WTC11 (cell line): ENCODE data around the gene DYNLRB1. TPM values are rescaled to one million over a fixed set of nuclear protein-coding genes. Genes with fewer than 3 reads are reported as not detected.

Source experiments
- ATAC-seq: fragments of 200-7000 bp; cut with Tn5 transposase; 2 replicates; pipeline ENCODE4 v1.10.0; 2021; ENCODE audit warnings: mild to moderate bottlenecking, moderate library complexity
- CTCF ChIA-PET: fragments of 300-600 bp; sonication (Branson Sonifier 250); formaldehyde crosslinking; loops from one replicate; lab custom pipeline; 2021; ENCODE audit warnings: antibody characterized with exemption; lab: Charles Lee
- POLR2A ChIA-PET: fragments of 350-600 bp; sonication (Branson Sonifier 250); formaldehyde crosslinking; loops from one replicate; lab custom pipeline; 2021; ENCODE audit warnings: antibody characterized with exemption; lab: Charles Lee
- DNase-seq: peaks from one replicate; pipeline ENCODE4 v3.0.0; 2021; ENCODE audit warnings: low spot score
- H3K27ac Mint-ChIP-seq: 2 replicates; pipeline ENCODE4 v1.8.0; 2021; ENCODE audit warnings: mixed read lengths
- H3K27me3 Mint-ChIP-seq: 2 replicates; pipeline ENCODE4 v1.8.0; 2021; ENCODE audit warnings: low read depth, mild to moderate bottlenecking, moderate library complexity, mixed read lengths
- H3K36me3 Mint-ChIP-seq: 2 replicates; pipeline ENCODE4 v1.8.0; 2021; ENCODE audit warnings: mixed read lengths
- H3K4me1 Mint-ChIP-seq: 2 replicates; pipeline ENCODE4 v1.8.0; 2022; ENCODE audit warnings: mixed read lengths
- H3K4me3 Mint-ChIP-seq: 2 replicates; pipeline ENCODE4 v1.8.0; 2021; ENCODE audit warnings: mild to moderate bottlenecking, moderate library complexity, mixed read lengths
- H3K9me3 Mint-ChIP-seq: 2 replicates; pipeline ENCODE4 v1.8.0; 2021; ENCODE audit warnings: mixed read lengths
- CREB1 ChIP-seq: sonication (generic); formaldehyde crosslinking; IDR thresholded peaks from 2 replicates; pipeline ENCODE4 v1.8.0; 2023; ENCODE audit warnings: mild to moderate bottlenecking, missing genetic modification reagents
- ELF4 ChIP-seq: sonication (generic); formaldehyde crosslinking; IDR thresholded peaks from 2 replicates; pipeline ENCODE4 v1.8.1; 2022; ENCODE audit warnings: low read depth, mild to moderate bottlenecking, moderate library complexity, missing genetic modification reagents
- FOXP1 ChIP-seq: sonication (generic); formaldehyde crosslinking; IDR thresholded peaks from 2 replicates; pipeline ENCODE4 v1.8.0; 2022; ENCODE audit warnings: missing genetic modification reagents, mild to moderate bottlenecking, moderate library complexity, borderline replicate concordance
- MXD4 ChIP-seq: fragments of 250-450 bp; sonication (Bioruptor Pico); IDR thresholded peaks from 2 replicates; pipeline ENCODE4 v1.8.0; 2021; ENCODE audit warnings: mild to moderate bottlenecking, moderate library complexity, borderline replicate concordance
- NFE2L1 ChIP-seq: sonication (generic); formaldehyde crosslinking; IDR thresholded peaks from 2 replicates; pipeline ENCODE4 v1.8.1; 2023; ENCODE audit warnings: missing genetic modification reagents
- NFYB ChIP-seq: sonication (generic); formaldehyde crosslinking; conservative IDR thresholded peaks from 2 replicates; pipeline ENCODE4 v1.8.0; 2022; ENCODE audit warnings: low read depth, missing genetic modification reagents
- NR2C2 ChIP-seq: sonication (generic); formaldehyde crosslinking; IDR thresholded peaks from 2 replicates; pipeline ENCODE4 v1.8.0; 2022; ENCODE audit warnings: mild to moderate bottlenecking, missing genetic modification reagents
- OVOL2 ChIP-seq: fragments of 250-450 bp; sonication (Bioruptor Pico); IDR thresholded peaks from 2 replicates; pipeline ENCODE4 v1.9.0; 2021; ENCODE audit warnings: mild to moderate bottlenecking, borderline replicate concordance
- PRRX2 ChIP-seq: fragments of 250-450 bp; sonication (Bioruptor Pico); IDR thresholded peaks from 2 replicates; pipeline ENCODE4 v1.8.0; 2021; ENCODE audit warnings: mild to moderate bottlenecking
- RORB ChIP-seq: fragments of 250-450 bp; sonication (Bioruptor Pico); IDR thresholded peaks from 2 replicates; pipeline ENCODE4 v1.9.0; 2021; ENCODE audit warnings: mild to moderate bottlenecking
- SMAD3 ChIP-seq: sonication (generic); formaldehyde crosslinking; IDR thresholded peaks from 2 replicates; pipeline ENCODE4 v1.8.0; 2022; ENCODE audit warnings: missing genetic modification reagents, mild to moderate bottlenecking, borderline replicate concordance
- TEAD4 ChIP-seq: sonication (generic); formaldehyde crosslinking; IDR thresholded peaks from 2 replicates; pipeline ENCODE4 v1.8.0; 2022; ENCODE audit warnings: mild to moderate bottlenecking, missing genetic modification reagents
- ZNF263 ChIP-seq: sonication (generic); formaldehyde crosslinking; IDR thresholded peaks from 2 replicates; pipeline ENCODE4 v1.8.1; 2022; ENCODE audit warnings: low read depth, mild to moderate bottlenecking, moderate library complexity, missing genetic modification reagents
- total RNA-seq: library from RNA; stranded (reverse); gene quantifications from 3 replicates; pipeline ENCODE4 v1.2.3, GENCODE V29; 2021
- TF ChIP-seq, protein P1 (sequence below): fragments of 250-450 bp; sonication (Bioruptor Pico); conservative IDR thresholded peaks from 2 replicates; pipeline ENCODE4 v1.9.0; 2021; ENCODE audit warnings: mild to moderate bottlenecking
- TF ChIP-seq, protein P2 (sequence below): sonication (generic); formaldehyde crosslinking; IDR thresholded peaks from 2 replicates; pipeline ENCODE4 v1.8.0; 2023; ENCODE audit warnings: missing genetic modification reagents, mild to moderate bottlenecking, borderline replicate concordance
- TF ChIP-seq, protein P3 (sequence below): sonication (generic); formaldehyde crosslinking; IDR thresholded peaks from 2 replicates; pipeline ENCODE4 v1.8.0; 2023; ENCODE audit warnings: missing genetic modification reagents
- TF ChIP-seq, protein P4 (sequence below): sonication (generic); formaldehyde crosslinking; conservative IDR thresholded peaks from 2 replicates; pipeline ENCODE4 v1.8.1; 2022; ENCODE audit warnings: mild to moderate bottlenecking, missing genetic modification reagents
- TF ChIP-seq, protein P5 (sequence below): fragments of 250-450 bp; sonication (Bioruptor Pico); IDR thresholded peaks from 2 replicates; pipeline ENCODE4 v1.9.0; 2021; ENCODE audit warnings: mild to moderate bottlenecking
- TF ChIP-seq, protein P6 (sequence below): sonication (generic); formaldehyde crosslinking; IDR thresholded peaks from 2 replicates; pipeline ENCODE4 v1.8.0; 2022; ENCODE audit warnings: mild to moderate bottlenecking, missing genetic modification reagents

DYNLRB1 gene
- total RNA-seq, 1 experiment from 2014 or later: 99.3 TPM

DNA sequence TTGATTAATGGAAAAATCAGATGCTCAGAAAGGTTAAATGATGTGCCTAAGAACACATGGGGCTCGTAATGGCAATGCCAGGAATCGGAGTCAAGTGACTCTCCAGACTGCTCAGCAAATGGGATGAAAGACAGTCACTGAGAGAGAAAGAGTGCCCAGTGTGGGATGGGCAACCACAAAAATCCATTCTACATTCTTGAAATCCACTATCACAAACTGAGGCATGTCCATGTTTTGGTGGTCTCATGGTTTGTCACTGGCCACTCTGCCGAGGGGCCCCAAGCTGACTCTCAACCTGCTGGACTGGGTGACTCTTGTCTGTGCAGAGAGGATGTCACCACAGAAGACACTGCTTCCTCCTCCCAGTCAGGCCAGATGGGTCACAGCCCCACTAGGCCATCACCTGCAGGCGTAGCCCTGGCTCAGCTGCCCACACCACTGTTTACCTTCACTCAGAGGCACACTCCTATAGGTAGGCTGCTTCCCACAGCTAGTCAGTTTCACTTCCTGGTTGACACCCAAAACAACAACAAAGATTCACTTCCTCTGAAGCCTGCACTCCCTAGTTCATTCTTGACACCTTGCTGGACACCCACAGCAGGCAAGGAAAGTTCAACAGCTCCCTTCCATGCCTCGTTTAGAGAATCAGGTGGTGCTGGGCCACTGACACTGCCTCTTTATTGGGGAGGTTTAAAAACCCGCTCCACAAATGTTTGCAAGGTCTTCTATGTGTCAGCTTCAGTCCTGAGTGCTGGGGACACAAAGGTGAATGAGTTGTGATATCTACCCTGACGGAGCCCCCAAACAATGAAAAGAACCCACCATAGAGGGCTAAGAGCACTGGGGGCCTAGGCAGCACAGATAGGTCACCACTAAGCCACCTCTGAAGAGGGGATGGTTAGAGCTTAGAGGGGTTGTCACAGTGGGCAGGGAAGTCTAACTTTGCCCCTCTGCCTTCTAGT, 64.0 kb downstream of the DYNLRB1 start:
- DNase-seq: no peak
- no peak for ATAC-seq
- no peaks in the 10 kb centered on the region for H3K9me3 Mint-ChIP-seq
- POLR2A ChIA-PET: no interaction called here
- H3K27ac Mint-ChIP-seq: no peak overlapping the region
- CTCF ChIA-PET: interaction anchor here (1.1 kb wide), 1 partner anchor 17 kb away, joined by 4 read pairs; no protein-coding TSS in a partner anchor
- peaks cover 3% of the 10 kb centered on the region; the same call in 1 of the 2 replicates for H3K36me3 Mint-ChIP-seq
- no peaks in the 10 kb centered on the region for H3K4me1 Mint-ChIP-seq
- no peak overlapping the region for H3K4me3 Mint-ChIP-seq
- no peaks in the 10 kb centered on the region for H3K27me3 Mint-ChIP-seq
- TF ChIP-seq, protein P1, sequence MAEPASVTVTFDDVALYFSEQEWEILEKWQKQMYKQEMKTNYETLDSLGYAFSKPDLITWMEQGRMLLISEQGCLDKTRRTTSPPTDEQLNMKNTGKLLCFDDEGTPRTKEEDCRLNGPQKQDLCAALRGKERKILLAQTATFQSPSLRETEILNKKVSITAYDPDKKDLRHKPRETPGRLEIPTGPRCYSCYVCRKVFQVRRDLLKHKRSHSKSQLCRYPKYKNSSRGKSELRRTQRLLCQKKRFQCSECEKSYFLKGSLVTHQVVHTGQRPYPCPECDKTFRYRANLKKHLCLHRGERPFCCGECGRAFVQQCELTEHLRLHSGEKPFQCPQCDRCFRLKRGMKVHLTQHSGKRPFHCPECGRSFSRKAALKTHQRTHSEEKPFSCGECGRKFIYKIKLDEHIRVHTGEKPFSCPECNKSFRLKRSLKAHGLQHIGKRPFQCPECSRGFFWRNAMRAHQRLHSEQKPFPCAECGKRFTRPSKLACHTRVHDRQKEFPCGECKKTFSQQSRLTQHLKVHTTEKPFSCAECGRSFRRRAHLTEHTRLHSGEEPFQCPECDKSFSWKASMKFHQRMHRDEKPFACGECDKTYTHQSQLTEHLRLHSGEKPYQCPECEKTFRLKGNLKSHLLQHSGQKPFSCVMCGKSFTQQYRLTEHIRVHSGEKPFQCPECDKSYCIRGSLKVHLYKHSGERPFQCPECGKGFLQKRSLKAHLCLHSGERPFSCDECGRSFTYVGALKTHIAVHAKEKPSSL (CRISPR knock-in tag): no peak
- TF ChIP-seq NR2C2 (no peak), TEAD4 (CRISPR knock-in tag) (no peak), OVOL2 (CRISPR knock-in tag) (no peak), ELF4 (CRISPR knock-in tag) (no peak), MXD4 (CRISPR knock-in tag) (no peak), NFE2L1 (CRISPR knock-in tag) (no peak), PRRX2 (no peak), RORB (CRISPR knock-in tag) (no peak), ZNF263 (CRISPR knock-in tag) (no peak)
- TF ChIP-seq, protein P2, sequence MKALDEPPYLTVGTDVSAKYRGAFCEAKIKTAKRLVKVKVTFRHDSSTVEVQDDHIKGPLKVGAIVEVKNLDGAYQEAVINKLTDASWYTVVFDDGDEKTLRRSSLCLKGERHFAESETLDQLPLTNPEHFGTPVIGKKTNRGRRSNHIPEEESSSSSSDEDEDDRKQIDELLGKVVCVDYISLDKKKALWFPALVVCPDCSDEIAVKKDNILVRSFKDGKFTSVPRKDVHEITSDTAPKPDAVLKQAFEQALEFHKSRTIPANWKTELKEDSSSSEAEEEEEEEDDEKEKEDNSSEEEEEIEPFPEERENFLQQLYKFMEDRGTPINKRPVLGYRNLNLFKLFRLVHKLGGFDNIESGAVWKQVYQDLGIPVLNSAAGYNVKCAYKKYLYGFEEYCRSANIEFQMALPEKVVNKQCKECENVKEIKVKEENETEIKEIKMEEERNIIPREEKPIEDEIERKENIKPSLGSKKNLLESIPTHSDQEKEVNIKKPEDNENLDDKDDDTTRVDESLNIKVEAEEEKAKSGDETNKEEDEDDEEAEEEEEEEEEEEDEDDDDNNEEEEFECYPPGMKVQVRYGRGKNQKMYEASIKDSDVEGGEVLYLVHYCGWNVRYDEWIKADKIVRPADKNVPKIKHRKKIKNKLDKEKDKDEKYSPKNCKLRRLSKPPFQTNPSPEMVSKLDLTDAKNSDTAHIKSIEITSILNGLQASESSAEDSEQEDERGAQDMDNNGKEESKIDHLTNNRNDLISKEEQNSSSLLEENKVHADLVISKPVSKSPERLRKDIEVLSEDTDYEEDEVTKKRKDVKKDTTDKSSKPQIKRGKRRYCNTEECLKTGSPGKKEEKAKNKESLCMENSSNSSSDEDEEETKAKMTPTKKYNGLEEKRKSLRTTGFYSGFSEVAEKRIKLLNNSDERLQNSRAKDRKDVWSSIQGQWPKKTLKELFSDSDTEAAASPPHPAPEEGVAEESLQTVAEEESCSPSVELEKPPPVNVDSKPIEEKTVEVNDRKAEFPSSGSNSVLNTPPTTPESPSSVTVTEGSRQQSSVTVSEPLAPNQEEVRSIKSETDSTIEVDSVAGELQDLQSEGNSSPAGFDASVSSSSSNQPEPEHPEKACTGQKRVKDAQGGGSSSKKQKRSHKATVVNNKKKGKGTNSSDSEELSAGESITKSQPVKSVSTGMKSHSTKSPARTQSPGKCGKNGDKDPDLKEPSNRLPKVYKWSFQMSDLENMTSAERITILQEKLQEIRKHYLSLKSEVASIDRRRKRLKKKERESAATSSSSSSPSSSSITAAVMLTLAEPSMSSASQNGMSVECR (CRISPR knock-in tag): no peak
- TF ChIP-seq, protein P3, sequence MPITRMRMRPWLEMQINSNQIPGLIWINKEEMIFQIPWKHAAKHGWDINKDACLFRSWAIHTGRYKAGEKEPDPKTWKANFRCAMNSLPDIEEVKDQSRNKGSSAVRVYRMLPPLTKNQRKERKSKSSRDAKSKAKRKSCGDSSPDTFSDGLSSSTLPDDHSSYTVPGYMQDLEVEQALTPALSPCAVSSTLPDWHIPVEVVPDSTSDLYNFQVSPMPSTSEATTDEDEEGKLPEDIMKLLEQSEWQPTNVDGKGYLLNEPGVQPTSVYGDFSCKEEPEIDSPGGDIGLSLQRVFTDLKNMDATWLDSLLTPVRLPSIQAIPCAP: no peak
- TF ChIP-seq, protein P4, sequence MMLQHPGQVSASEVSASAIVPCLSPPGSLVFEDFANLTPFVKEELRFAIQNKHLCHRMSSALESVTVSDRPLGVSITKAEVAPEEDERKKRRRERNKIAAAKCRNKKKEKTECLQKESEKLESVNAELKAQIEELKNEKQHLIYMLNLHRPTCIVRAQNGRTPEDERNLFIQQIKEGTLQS (CRISPR knock-in tag): no peak

DNA sequence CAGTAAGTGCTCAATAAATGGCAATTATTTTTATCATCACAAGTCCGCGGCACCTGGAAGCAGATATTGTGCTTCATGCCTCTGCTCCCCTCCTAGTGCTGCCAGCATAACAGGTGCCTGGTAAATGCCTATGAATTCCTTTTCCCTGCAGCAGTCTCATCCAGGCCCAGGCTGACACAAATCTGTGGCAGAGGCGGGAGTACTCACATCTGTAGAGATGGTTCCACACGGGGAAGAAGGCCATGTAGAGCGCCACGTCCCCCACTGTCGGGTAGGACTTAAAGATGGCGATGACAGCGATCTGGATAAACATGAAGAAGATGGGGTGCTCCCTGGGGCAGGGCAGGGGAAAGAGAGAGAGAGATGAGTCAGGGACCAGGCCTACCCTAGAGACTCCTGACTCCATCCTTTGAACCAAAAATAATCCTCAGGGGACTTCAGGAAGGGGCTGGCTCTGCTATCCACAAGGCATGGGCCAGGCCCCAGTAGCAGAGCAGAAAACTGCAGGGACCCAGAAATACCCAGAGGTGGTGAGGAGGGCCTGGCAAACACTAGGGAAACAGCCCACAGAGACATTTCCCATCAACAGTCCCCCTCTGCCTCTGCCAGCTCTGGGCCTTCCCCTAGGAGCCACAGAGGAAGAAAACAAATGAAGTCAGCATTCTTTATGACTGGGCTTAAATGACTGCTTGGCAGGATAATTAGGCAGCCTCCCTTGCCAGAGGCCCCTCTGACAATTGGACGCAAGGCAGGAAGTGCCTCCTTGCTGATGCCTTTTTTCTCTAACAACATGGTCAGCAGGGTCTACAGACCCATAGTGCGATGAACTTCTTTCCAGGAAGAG, 65.3 kb downstream of the DYNLRB1 start:
- TF ChIP-seq CREB1 (no peak), SMAD3 (CRISPR knock-in tag) (no peak), FOXP1 (CRISPR knock-in tag) (no peak), NFYB (no peak)
- TF ChIP-seq, protein P5, sequence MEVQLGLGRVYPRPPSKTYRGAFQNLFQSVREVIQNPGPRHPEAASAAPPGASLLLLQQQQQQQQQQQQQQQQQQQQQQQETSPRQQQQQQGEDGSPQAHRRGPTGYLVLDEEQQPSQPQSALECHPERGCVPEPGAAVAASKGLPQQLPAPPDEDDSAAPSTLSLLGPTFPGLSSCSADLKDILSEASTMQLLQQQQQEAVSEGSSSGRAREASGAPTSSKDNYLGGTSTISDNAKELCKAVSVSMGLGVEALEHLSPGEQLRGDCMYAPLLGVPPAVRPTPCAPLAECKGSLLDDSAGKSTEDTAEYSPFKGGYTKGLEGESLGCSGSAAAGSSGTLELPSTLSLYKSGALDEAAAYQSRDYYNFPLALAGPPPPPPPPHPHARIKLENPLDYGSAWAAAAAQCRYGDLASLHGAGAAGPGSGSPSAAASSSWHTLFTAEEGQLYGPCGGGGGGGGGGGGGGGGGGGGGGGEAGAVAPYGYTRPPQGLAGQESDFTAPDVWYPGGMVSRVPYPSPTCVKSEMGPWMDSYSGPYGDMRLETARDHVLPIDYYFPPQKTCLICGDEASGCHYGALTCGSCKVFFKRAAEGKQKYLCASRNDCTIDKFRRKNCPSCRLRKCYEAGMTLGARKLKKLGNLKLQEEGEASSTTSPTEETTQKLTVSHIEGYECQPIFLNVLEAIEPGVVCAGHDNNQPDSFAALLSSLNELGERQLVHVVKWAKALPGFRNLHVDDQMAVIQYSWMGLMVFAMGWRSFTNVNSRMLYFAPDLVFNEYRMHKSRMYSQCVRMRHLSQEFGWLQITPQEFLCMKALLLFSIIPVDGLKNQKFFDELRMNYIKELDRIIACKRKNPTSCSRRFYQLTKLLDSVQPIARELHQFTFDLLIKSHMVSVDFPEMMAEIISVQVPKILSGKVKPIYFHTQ (CRISPR knock-in tag): no peak
- TF ChIP-seq, protein P6, sequence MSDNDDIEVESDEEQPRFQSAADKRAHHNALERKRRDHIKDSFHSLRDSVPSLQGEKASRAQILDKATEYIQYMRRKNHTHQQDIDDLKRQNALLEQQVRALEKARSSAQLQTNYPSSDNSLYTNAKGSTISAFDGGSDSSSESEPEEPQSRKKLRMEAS: no peak
- POLR2A ChIA-PET: interaction anchor here (0.6 kb wide), 1 partner anchor 448 kb away, joined by 5 read pairs; no protein-coding TSS in a partner anchor
- H3K27ac Mint-ChIP-seq: peak overlapping the region; percentile 3; the same call in 1 of the 2 replicates

More for the DNA sequence above, 65.3 kb downstream of the DYNLRB1 start:
- CTCF ChIA-PET: no interaction called here
- no peak for ATAC-seq
- no peak overlapping the region for H3K4me3 Mint-ChIP-seq
- no peaks in the 10 kb centered on the region for H3K4me1 Mint-ChIP-seq
- no peak for DNase-seq
- H3K36me3 Mint-ChIP-seq: peaks cover 3% of the 10 kb centered on the region; the same call in 1 of the 2 replicates
- H3K27me3 Mint-ChIP-seq: no peaks in the 10 kb centered on the region
- no peaks in the 10 kb centered on the region for H3K9me3 Mint-ChIP-seq
